Measurements from ENCODE around the gene TMC5.
"Not testable (repeated sequence)": the region's sequence is repeated elsewhere in the genome, so short reads cannot be mapped to it uniquely, and the experiment has no call there.

Gene TMC5

GRCh38 chr16:19540241-19540970, 122.7 kb downstream of the TMC5 start:
- no peaks in the 10 kb centered on the region for H3K9me3 ChIP-seq (ENCODE audit: control insufficient read depth, low read length)
- H3K4me3 ChIP-seq (ENCODE audit: low read length), result no peak overlapping the region
- H3K4me1 ChIP-seq (ENCODE audit: control insufficient read depth, insufficient read depth, low read length), result no peaks in the 10 kb centered on the region
- H3K9ac ChIP-seq (ENCODE audit: low read length), result no peak overlapping the region
- peaks cover 17% of the 10 kb centered on the region for H3K36me3 ChIP-seq (ENCODE audit: control insufficient read depth, insufficient read depth, low read length)
- H3K27me3 ChIP-seq (ENCODE audit: control insufficient read depth, insufficient read depth, low read length), result no peaks in the 10 kb centered on the region

GRCh38 chr16:19542138-19542821, 124.6 kb downstream of the TMC5 start:
- Histone ChIP-seq H3K4me3 (ENCODE audit: low read length) (no peak overlapping the region), H3K4me1 (ENCODE audit: control insufficient read depth, insufficient read depth, low read length) (no peaks in the 10 kb centered on the region), H3K36me3 (ENCODE audit: control insufficient read depth, insufficient read depth, low read length) (peaks cover 9% of the 10 kb centered on the region), H3K27me3 (ENCODE audit: control insufficient read depth, insufficient read depth, low read length) (no peaks in the 10 kb centered on the region), H3K9me3 (ENCODE audit: control insufficient read depth, low read length) (no peaks in the 10 kb centered on the region), H3K9ac (ENCODE audit: low read length) (no peak overlapping the region)

DNA sequence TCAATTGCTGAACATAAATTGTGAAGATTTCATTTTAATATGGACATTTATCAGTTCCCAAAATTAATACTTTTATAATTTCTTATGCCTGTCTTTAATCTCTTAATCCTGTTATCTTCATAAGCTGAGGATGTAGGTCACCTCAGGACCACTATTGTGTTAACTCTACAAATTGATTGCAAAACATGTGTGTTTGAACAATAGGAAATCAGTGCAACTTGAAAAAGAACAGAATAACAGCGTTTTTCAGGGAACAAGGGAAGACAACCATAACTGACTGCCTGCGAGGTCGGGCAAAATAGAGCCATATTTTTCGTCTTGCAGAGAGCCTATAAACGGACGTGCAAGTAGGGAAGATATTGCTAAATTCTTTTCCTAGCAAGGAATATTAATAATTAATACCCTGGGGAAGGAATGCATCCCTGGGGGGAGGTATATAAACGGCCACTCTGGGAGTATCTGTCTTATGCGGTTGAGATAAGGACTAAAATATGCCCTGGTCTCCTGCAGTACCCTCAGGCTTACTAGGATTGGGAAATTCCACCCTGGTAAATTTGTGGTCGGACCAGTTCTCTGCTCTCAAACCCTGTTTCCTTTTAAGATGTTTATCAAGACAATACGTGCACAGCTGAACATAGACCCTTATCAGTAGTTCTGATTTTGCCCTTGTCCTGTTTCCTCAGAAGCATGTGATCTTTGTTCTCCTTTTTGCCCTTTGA, 125.8 kb downstream of the TMC5 start:
- not testable (repeated sequence) for H3K4me1 ChIP-seq (ENCODE audit: control insufficient read depth, insufficient read depth, low read length); H3K9ac ChIP-seq (ENCODE audit: low read length); H3K27me3 ChIP-seq (ENCODE audit: control insufficient read depth, insufficient read depth, low read length); H3K4me3 ChIP-seq (ENCODE audit: low read length); H3K36me3 ChIP-seq (ENCODE audit: control insufficient read depth, insufficient read depth, low read length); H3K9me3 ChIP-seq (ENCODE audit: control insufficient read depth, low read length)

DNA sequence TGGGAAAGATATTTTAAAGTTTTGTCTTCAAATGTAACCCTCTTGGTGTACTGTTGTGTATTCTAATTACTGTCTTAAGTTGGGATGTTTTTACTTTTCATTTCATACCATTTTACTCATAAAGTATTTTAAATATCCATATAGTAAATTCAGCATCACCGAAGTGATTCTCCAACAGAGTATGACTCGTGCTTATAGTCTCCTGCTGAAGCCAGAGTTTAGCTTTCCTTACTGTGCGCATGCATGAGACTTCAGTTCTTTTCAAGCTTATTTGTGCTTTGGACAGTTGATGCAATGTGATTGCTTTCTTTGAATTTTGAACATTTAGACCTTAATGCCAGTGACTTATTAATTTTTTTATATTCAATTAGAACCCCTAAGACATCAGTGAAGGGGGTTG, 130.5 kb downstream of the TMC5 start:
- Histone ChIP-seq H3K4me1 (ENCODE audit: control insufficient read depth, insufficient read depth, low read length) (no peaks in the 10 kb centered on the region), H3K9me3 (ENCODE audit: control insufficient read depth, low read length) (no peaks in the 10 kb centered on the region), H3K4me3 (ENCODE audit: low read length) (no peak overlapping the region), H3K27me3 (ENCODE audit: control insufficient read depth, insufficient read depth, low read length) (no peaks in the 10 kb centered on the region), H3K9ac (ENCODE audit: low read length) (no peak overlapping the region), H3K36me3 (ENCODE audit: control insufficient read depth, insufficient read depth, low read length) (no peaks in the 10 kb centered on the region)
